Osteocyte (in vitro differentiated cells): ENCODE results near the gene FANCC. TPM values are rescaled to one million over a fixed set of nuclear protein-coding genes. Genes with fewer than 3 reads are reported as not detected.

Experiments used
- DNase-seq: peaks from one replicate; pipeline ENCODE4 v3.0.0; 2021; ENCODE audit warnings: mixed read lengths; ENCODE audit not compliant: unreplicated experiment; ENCODE audit errors: extremely low spot score
- H3K27ac Mint-ChIP-seq: one replicate; pipeline ENCODE4 v1.8.0; 2021; ENCODE audit warnings: mild to moderate bottlenecking, mixed read lengths; ENCODE audit not compliant: unreplicated experiment
- H3K27me3 Mint-ChIP-seq: one replicate; pipeline ENCODE4 v1.8.0; 2021; ENCODE audit warnings: mixed read lengths; ENCODE audit not compliant: unreplicated experiment
- H3K36me3 Mint-ChIP-seq: one replicate; pipeline ENCODE4 v1.8.0; 2021; ENCODE audit warnings: mixed read lengths; ENCODE audit not compliant: unreplicated experiment
- H3K4me1 Mint-ChIP-seq: one replicate; pipeline ENCODE4 v1.8.0; 2021; ENCODE audit warnings: mixed read lengths; ENCODE audit not compliant: unreplicated experiment
- H3K4me3 Mint-ChIP-seq: one replicate; pipeline ENCODE4 v1.8.0; 2021; ENCODE audit warnings: mild to moderate bottlenecking, moderate library complexity, mixed read lengths; ENCODE audit not compliant: unreplicated experiment
- H3K9me3 Mint-ChIP-seq: one replicate; pipeline ENCODE4 v1.8.0; 2021; ENCODE audit warnings: mixed read lengths; ENCODE audit not compliant: unreplicated experiment
- total RNA-seq: library from RNA; stranded (reverse); gene quantifications from 2 replicates; pipeline ENCODE4 v1.2.1, GENCODE V29; 2021
- TF ChIP-seq, protein P1 (sequence below): fragments of 200-600 bp; sonication (generic); IDR thresholded peaks from 2 replicates; pipeline ENCODE4 v1.5.0; 2021; ENCODE audit warnings: antibody characterized with exemption, mild to moderate bottlenecking, moderate library complexity

FANCC gene
- total RNA-seq, 1 donor from 2014 or later, result 12.3 TPM

DNA sequence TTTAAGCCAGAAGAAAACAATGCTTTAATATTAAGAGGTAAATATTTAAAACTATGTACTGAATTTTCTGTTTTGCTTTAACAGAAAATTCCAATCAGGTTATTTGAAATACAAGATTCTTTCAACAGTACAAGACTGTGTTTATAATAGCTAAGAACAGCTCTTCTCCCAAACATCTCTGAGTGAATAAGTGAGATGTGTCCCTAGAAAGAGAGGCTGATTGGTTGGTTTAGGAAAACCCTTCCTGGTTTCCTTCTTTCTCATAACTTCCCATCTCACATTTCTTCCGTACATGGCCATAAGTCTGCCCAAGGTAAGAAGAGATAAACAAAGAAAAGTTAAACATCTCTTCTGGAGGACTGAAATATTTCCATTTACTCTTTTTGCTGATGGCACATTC, 145.9 kb downstream of the FANCC start:
- DNase-seq, result no peak
- H3K36me3 Mint-ChIP-seq, result peaks cover 7% of the 10 kb centered on the region
- H3K4me3 Mint-ChIP-seq, result no peak overlapping the region
- H3K27me3 Mint-ChIP-seq, result no peaks in the 10 kb centered on the region
- peaks cover 28% of the 10 kb centered on the region for H3K4me1 Mint-ChIP-seq
- TF ChIP-seq, protein P1, sequence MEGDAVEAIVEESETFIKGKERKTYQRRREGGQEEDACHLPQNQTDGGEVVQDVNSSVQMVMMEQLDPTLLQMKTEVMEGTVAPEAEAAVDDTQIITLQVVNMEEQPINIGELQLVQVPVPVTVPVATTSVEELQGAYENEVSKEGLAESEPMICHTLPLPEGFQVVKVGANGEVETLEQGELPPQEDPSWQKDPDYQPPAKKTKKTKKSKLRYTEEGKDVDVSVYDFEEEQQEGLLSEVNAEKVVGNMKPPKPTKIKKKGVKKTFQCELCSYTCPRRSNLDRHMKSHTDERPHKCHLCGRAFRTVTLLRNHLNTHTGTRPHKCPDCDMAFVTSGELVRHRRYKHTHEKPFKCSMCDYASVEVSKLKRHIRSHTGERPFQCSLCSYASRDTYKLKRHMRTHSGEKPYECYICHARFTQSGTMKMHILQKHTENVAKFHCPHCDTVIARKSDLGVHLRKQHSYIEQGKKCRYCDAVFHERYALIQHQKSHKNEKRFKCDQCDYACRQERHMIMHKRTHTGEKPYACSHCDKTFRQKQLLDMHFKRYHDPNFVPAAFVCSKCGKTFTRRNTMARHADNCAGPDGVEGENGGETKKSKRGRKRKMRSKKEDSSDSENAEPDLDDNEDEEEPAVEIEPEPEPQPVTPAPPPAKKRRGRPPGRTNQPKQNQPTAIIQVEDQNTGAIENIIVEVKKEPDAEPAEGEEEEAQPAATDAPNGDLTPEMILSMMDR, result no peak
- peak overlapping the region; percentile 79 for H3K27ac Mint-ChIP-seq
- H3K9me3 Mint-ChIP-seq, result no peaks in the 10 kb centered on the region

DNA sequence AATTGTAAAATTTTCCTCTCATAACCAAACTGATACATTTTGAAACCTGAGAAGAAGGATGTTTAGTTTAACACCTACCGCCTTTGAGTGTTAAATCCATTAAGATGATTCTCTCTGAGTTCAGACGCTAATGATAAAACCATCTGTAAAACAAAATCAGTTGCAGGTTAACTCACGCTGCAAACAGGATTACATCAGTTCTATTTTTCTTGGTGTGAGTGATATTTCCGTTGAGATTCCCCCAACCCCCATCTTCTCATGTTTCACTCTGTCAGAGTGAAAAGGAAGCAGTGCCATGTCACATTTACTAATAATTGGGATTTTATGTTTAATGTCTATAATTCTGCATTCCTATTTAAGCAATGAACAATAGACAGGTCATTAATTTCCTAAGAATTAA, 146.5 kb downstream of the FANCC start:
- Mint-ChIP-seq H3K4me3 (peak overlapping the region; percentile 56), H3K36me3 (peaks cover 11% of the 10 kb centered on the region), H3K27ac (peak overlapping the region; percentile 79), H3K9me3 (no peaks in the 10 kb centered on the region), H3K27me3 (no peaks in the 10 kb centered on the region), H3K4me1 (peaks cover 28% of the 10 kb centered on the region)
- TF ChIP-seq, protein P1, result no peak
- no peak for DNase-seq

DNA sequence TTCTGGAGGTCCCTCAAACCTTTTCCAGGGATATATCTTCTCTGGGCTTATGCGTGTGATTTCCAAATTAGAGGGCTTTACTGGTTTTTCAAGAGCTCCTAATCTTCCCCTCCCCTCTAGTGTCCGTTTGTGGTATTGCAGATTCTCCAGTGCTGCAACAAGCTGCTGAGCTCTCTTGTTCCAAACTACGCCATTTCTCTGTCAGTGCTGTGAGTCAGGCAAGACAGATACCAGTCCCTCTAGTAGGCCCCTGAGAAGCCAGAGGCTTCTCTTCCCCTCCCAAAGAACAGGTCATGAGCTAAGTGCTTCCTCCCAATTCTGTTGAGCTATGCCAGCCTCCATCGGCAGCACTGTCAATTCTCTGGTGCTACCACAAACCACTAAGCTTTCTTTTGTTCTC, 149.5 kb downstream of the FANCC start:
- Mint-ChIP-seq H3K36me3 (peaks cover 27% of the 10 kb centered on the region), H3K27ac (no peak overlapping the region), H3K27me3 (no peaks in the 10 kb centered on the region), H3K4me1 (peaks cover 26% of the 10 kb centered on the region), H3K9me3 (peaks cover 10% of the 10 kb centered on the region), H3K4me3 (no peak overlapping the region)
- no peak for DNase-seq
- TF ChIP-seq, protein P1, result peak; percentile 77

DNA sequence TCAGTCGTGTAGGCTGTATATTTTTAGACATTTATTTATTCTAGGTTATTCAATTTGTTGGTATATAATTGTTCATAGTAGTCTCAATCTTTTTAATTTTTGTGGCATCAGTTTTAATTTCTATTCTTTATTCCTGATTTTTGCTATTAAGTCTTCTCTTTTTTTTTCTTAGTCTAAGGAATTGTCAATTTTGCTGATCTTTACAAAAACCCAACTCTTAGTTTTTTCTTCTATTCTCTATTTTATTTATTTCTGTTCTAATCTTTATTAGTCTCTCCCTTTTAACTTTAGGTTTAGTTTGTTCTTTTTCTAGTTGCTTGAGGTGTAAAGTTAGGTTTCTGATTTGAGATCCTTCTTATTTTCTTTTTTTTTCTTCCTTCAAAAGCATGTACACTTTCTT, 152.5 kb downstream of the FANCC start:
- TF ChIP-seq, protein P1, result no peak
- Mint-ChIP-seq H3K27me3 (no peaks in the 10 kb centered on the region), H3K27ac (no peak overlapping the region), H3K4me1 (peaks cover 4% of the 10 kb centered on the region), H3K9me3 (peaks cover 18% of the 10 kb centered on the region), H3K36me3 (peaks cover 32% of the 10 kb centered on the region), H3K4me3 (no peak overlapping the region)
- DNase-seq, result no peak

DNA sequence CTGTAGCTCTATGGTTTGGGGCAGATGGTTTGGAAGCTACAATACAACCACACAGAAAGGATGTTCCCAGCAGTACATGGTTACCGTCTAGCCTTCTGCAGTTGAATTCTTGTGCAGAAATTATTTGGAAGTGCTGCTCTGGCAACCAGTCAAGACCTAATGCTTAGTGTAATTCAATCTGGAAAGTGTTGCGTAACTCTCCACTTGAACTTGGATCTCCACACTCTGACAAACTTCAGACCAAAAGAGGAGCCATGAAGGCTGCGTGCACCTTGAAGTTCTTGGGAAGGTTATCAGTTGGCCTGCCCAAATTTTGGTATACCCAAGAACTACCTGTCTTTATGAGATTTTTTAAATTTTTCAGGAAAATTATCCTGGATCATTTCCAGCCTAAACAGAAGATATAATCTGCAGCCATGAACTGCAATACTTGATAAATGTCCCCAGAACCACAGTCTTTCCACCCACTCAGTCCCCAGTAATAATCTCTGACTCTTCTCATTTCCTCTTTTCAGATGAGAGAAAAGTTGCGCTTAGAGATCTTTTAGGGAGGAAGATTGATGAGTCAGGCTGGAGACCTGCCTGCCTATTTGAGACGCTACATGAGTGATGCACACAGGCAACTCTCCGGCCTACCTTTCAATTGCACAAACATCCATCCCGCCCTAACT, 159.9 kb downstream of the FANCC start:
- no peak for DNase-seq
- Mint-ChIP-seq H3K27ac (peak overlapping the region; percentile 73), H3K4me1 (peaks cover 16% of the 10 kb centered on the region)

More for the DNA sequence above, 159.9 kb downstream of the FANCC start:
- TF ChIP-seq, protein P1, result no peak
- peaks cover 4% of the 10 kb centered on the region for H3K9me3 Mint-ChIP-seq
- H3K27me3 Mint-ChIP-seq, result no peaks in the 10 kb centered on the region
- H3K36me3 Mint-ChIP-seq, result peaks cover 5% of the 10 kb centered on the region
- H3K4me3 Mint-ChIP-seq, result no peak overlapping the region
